AG04450 (cell line): Measurements from ENCODE around the gene LATS2. TPM values are rescaled to one million over a fixed set of nuclear protein-coding genes. Genes with fewer than 3 reads are reported as not detected.

Experiments
- CTCF ChIA-PET: fragments of 300-600, 350-600 bp; formaldehyde crosslinking; extraction: SDS; loops from one replicate; lab custom pipeline; 2022; ENCODE audit warnings: antibody characterized with exemption, inconsistent platforms; lab: Charles Lee
- POLR2A ChIA-PET: fragments of 350-600 bp; formaldehyde crosslinking; extraction: SDS; loops from one replicate; lab custom pipeline; 2021; ENCODE audit warnings: antibody characterized with exemption, inconsistent platforms; lab: Yijun Ruan, JAX
- DNase-seq: peaks from one replicate; pipeline ENCODE4 v3.0.0-alpha.2; 2011; ENCODE audit warnings: low read depth, low spot score
- H3K27ac ChIP-seq: one replicate; pipeline ENCODE4 v1.5.1; 2012; ENCODE audit warnings: low read depth, low read length, control low read depth
- H3K27me3 ChIP-seq: one replicate; pipeline ENCODE4 v1.6.0; 2012; ENCODE audit warnings: low read length; ENCODE audit not compliant: control insufficient read depth, insufficient read depth
- H3K4me3 ChIP-seq: 2 replicates; pipeline ENCODE4 v1.5.1; 2011; ENCODE audit warnings: mild to moderate bottlenecking, low read depth, low read length, control low read depth
- H3K9me3 ChIP-seq: 2 replicates; pipeline ENCODE4 v1.5.1; 2012; ENCODE audit warnings: low read length; ENCODE audit not compliant: control insufficient read depth, insufficient read depth
- polyA plus RNA-seq: library from polyadenylated mRNA; depleted of rRNA; stranded (reverse); fragments of >200 nt; gene quantifications from 2 replicates; pipeline ENCODE4 v1.2.3, GENCODE V29; 2011
- TF ChIP-seq, protein P1 (sequence below): IDR thresholded peaks from 2 replicates; pipeline ENCODE4 v1.5.1; 2011; ENCODE audit warnings: low read depth, low read length, control low read depth, inconsistent platforms

LATS2 gene
- polyA plus RNA-seq, 1 experiment: 19.3 TPM

GRCh38 chr13:20988033-20988908 is 73.1 kb downstream of the LATS2 start:
- ChIA-PET CTCF (no interaction called here), POLR2A (no interaction called here)
- Histone ChIP-seq H3K9me3 (peaks cover 9% of the 10 kb centered on the region; the same call in 1 of the 2 replicates), H3K27ac (no peak overlapping the region), H3K4me3 (no peak overlapping the region), H3K27me3 (no peaks in the 10 kb centered on the region)
- TF ChIP-seq, protein P1, sequence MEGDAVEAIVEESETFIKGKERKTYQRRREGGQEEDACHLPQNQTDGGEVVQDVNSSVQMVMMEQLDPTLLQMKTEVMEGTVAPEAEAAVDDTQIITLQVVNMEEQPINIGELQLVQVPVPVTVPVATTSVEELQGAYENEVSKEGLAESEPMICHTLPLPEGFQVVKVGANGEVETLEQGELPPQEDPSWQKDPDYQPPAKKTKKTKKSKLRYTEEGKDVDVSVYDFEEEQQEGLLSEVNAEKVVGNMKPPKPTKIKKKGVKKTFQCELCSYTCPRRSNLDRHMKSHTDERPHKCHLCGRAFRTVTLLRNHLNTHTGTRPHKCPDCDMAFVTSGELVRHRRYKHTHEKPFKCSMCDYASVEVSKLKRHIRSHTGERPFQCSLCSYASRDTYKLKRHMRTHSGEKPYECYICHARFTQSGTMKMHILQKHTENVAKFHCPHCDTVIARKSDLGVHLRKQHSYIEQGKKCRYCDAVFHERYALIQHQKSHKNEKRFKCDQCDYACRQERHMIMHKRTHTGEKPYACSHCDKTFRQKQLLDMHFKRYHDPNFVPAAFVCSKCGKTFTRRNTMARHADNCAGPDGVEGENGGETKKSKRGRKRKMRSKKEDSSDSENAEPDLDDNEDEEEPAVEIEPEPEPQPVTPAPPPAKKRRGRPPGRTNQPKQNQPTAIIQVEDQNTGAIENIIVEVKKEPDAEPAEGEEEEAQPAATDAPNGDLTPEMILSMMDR: no peak
- no peak for DNase-seq

GRCh38 chr13:20987599-20987998 is 73.8 kb downstream of the LATS2 start:
- ChIA-PET POLR2A (no interaction called here), CTCF (no interaction called here)
- H3K4me3 ChIP-seq: no peak overlapping the region
- TF ChIP-seq, protein P1: no peak
- peaks cover 9% of the 10 kb centered on the region; the same call in 1 of the 2 replicates for H3K9me3 ChIP-seq
- no peak overlapping the region for H3K27ac ChIP-seq
- no peak for DNase-seq
- H3K27me3 ChIP-seq: no peaks in the 10 kb centered on the region

DNA sequence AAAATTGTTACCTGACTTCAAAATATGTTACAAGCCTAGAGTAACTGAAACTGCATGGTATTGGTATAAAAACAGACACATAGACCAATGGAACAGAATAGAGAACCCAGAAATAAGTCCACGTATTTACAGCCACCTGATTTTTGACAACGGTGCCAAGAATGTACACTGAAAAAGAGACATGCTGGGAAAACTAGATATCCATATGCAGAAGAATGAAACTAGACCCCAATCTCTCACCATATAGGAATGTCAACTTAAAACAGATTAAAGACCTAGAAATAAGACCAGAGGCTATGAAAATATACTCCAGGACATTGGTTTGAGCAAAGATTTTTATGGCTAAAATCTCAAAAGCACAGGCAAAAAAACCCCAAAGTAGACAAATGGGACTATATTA is 76.5 kb downstream of the LATS2 start:
- ChIA-PET POLR2A (no interaction called here), CTCF (no interaction called here)
- no peak overlapping the region for H3K27ac ChIP-seq
- H3K9me3 ChIP-seq: peaks cover 9% of the 10 kb centered on the region; the same call in 1 of the 2 replicates
- peak; percentile 15 for DNase-seq
- H3K4me3 ChIP-seq: no peak overlapping the region
- TF ChIP-seq, protein P1: no peak
- no peaks in the 10 kb centered on the region for H3K27me3 ChIP-seq

- H3K4me3 ChIP-seq: no peak overlapping the region
- CTCF ChIA-PET: no interaction called here
- TF ChIP-seq, protein P1: no peak
- no peaks in the 10 kb centered on the region; the same call in 1 of the 2 replicates for H3K9me3 ChIP-seq
- POLR2A ChIA-PET: no interaction called here
- H3K27me3 ChIP-seq: no peaks in the 10 kb centered on the region
- DNase-seq: no peak
- H3K27ac ChIP-seq: peak overlapping the region; percentile 3
These were observed 78.0 kb downstream of the LATS2 start for GRCh38 chr13:20983386-20983785.

DNA sequence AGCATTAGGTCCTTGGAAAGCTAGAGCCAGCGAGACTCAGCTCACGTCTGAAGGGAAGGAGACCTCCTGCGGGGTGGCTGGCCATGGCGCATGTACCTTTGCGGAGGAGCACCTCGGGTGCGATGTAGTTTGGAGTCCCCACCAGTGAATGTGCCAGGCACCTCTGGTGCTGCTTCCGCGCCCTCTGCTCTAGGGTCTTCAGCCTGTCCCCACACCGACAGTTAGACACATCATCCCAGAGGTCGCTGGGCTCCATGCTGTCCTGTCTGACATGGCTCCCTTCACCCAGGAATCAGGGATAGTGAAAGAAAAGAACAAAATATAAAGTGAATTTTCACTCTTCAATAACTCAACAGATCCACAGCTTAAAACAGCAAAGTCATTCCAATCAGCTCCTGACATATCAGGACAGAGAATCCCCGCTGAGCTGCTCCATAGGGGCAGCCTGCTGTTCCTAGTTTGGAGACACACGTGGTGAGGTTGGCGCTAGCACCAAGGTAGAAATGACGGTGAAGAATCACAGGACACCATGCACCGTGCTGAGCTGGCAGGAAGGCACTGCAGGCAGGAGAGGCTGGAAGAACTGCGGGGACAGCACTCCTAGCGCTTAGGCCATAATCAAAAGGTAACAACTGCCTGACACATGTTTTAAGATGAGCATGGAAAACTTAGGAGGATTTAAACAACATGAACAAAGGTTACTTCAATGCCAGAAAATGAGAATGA is 79.9 kb downstream of the LATS2 start:
- ChIA-PET POLR2A (no interaction called here), CTCF (no interaction called here)
- Histone ChIP-seq H3K27ac (peak overlapping the region; percentile 21), H3K27me3 (no peaks in the 10 kb centered on the region), H3K9me3 (no peaks in the 10 kb centered on the region), H3K4me3 (no peak overlapping the region)
- DNase-seq: no peak
- TF ChIP-seq, protein P1: no peak
